ENCODE results near the gene GNG10. TPM values are rescaled to one million over a fixed set of nuclear protein-coding genes. Genes with fewer than 3 reads are reported as not detected.

The GNG10 gene
- total RNA-seq, 6 donors from 2014 or later, result 18.8 to 62.2 (median 39.6) TPM

- no peak overlapping the region for H3K27ac ChIP-seq
- no peaks in the 10 kb centered on the region for H3K9me3 ChIP-seq
- TF ChIP-seq EP300 (IDR thresholded peaks at IDR 0.05) (no peak), POLR2AphosphoS5 (IDR thresholded peaks at IDR 0.05) (no peak), CTCF (IDR thresholded peaks at IDR 0.05) (no peak), POLR2A (IDR thresholded peaks at IDR 0.05) (no peak)
- H3K4me1 ChIP-seq, result peaks cover 12 to 44% (median 32%) of the 10 kb centered on the region in 4 donors
- H3K4me3 ChIP-seq, result no peak overlapping the region
- H3K27me3 ChIP-seq, result no peaks in the 10 kb centered on the region
- no peaks in the 10 kb centered on the region for H3K36me3 ChIP-seq
- DNase-seq, result no peak
- WGBS, 2 donors, result 73% methylated on average over 1 of the region's 1 CpG
- no peak for ATAC-seq (ENCODE audit: low FRiP score in 2 of 2)
These were observed 26.5 kb upstream of the GNG10 start for GRCh38 chr9:111634860-111635259.

GRCh38 chr9:111637421-111637950, 23.9 kb upstream of the GNG10 start:
- no peak overlapping the region for H3K27ac ChIP-seq
- TF ChIP-seq POLR2A (IDR thresholded peaks at IDR 0.05), result no peak
- TF ChIP-seq EP300 (IDR thresholded peaks at IDR 0.05), result no peak
- no peak for TF ChIP-seq POLR2AphosphoS5 (IDR thresholded peaks at IDR 0.05)
- TF ChIP-seq CTCF (IDR thresholded peaks at IDR 0.05), result no peak
- ATAC-seq (ENCODE audit: low FRiP score in 2 of 2) (no peak), DNase-seq (no peak)
- 88 to 95% methylated on average over 6 of the region's 6 CpGs for WGBS, 2 donors
- H3K4me3 ChIP-seq, result no peak overlapping the region
- no peaks in the 10 kb centered on the region for H3K27me3 ChIP-seq
- H3K9me3 ChIP-seq, result no peaks in the 10 kb centered on the region
- H3K36me3 ChIP-seq, result no peaks in the 10 kb centered on the region
- peaks cover 7 to 31% (median 20%) of the 10 kb centered on the region in 4 donors for H3K4me1 ChIP-seq

GRCh38 chr9:111644195-111644772, 17.1 kb upstream of the GNG10 start:
- ATAC-seq (ENCODE audit: low FRiP score in 2 of 2), result no peak
- Histone ChIP-seq H3K9me3 (no peaks in the 10 kb centered on the region), H3K4me1 (no peaks in the 10 kb centered on the region), H3K4me3 (no peak overlapping the region), H3K27ac (no peak overlapping the region), H3K27me3 (no peaks in the 10 kb centered on the region), H3K36me3 (peaks cover 0 to 31% (median 4%) of the 10 kb centered on the region in 4 donors)
- no peak for DNase-seq
- whole genome bisulfite sequencing, 2 donors, result 84 to 85% methylated on average over 8 of the region's 8 CpGs
- TF ChIP-seq POLR2AphosphoS5 (IDR thresholded peaks at IDR 0.05) (no peak), POLR2A (IDR thresholded peaks at IDR 0.05) (no peak), EP300 (IDR thresholded peaks at IDR 0.05) (no peak)

GRCh38 chr9:111645806-111646205, 15.6 kb upstream of the GNG10 start:
- DNase-seq (no peak), ATAC-seq (ENCODE audit: low FRiP score in 2 of 2) (no peak)
- Histone ChIP-seq H3K27ac (no peak overlapping the region), H3K9me3 (no peaks in the 10 kb centered on the region), H3K4me3 (no peak overlapping the region), H3K27me3 (no peaks in the 10 kb centered on the region), H3K4me1 (no peaks in the 10 kb centered on the region), H3K36me3 (peaks cover 0 to 46% (median 4%) of the 10 kb centered on the region in 4 donors)
- TF ChIP-seq CTCF (IDR thresholded peaks at IDR 0.05), result no peak
- TF ChIP-seq POLR2A (IDR thresholded peaks at IDR 0.05), result no peak
- TF ChIP-seq EP300 (IDR thresholded peaks at IDR 0.05), result no peak
- TF ChIP-seq POLR2AphosphoS5 (IDR thresholded peaks at IDR 0.05), result no peak
- WGBS, 2 donors, result 86 to 92% methylated on average over 1 of the region's 1 CpG

GRCh38 chr9:111646417-111646816, 15.0 kb upstream of the GNG10 start:
- Histone ChIP-seq H3K27me3 (no peaks in the 10 kb centered on the region), H3K36me3 (peaks cover 0 to 47% (median 4%) of the 10 kb centered on the region in 4 donors)
- 87 to 91% methylated on average over 2 of the region's 2 CpGs for WGBS, 2 donors

More at GRCh38 chr9:111646417-111646816, 15.0 kb upstream of the GNG10 start:
- ATAC-seq (ENCODE audit: low FRiP score in 2 of 2) (no peak), DNase-seq (no peak)
- H3K27ac ChIP-seq, result no peak overlapping the region
- H3K9me3 ChIP-seq, result no peaks in the 10 kb centered on the region
- TF ChIP-seq CTCF (IDR thresholded peaks at IDR 0.05), result no peak
- TF ChIP-seq EP300 (IDR thresholded peaks at IDR 0.05), result no peak
- no peak for TF ChIP-seq POLR2A (IDR thresholded peaks at IDR 0.05)
- no peak for TF ChIP-seq POLR2AphosphoS5 (IDR thresholded peaks at IDR 0.05)
- H3K4me3 ChIP-seq, result no peak overlapping the region
- no peaks in the 10 kb centered on the region for H3K4me1 ChIP-seq

Measured in upper lobe of left lung (tissue), 6 donors.